Transverse colon (tissue), 4 donors: ENCODE results near the gene TRRAP. TPM values are rescaled to one million over a fixed set of nuclear protein-coding genes. Genes with fewer than 3 reads are reported as not detected.

Experiments used
- DNase-seq: peaks from one replicate; pipeline ENCODE4 v3.0.0-alpha.2; 2019
- H3K27ac ChIP-seq, 4 donors: fragments of 200-600 bp; sonication (generic); 2 replicates each; pipeline ENCODE4 v1.5.1; 2016 to 2018; ENCODE audit warnings: inconsistent platforms in 4 of 4
- H3K27me3 ChIP-seq: fragments of 200-600 bp; sonication (generic); 2 replicates; pipeline ENCODE4 v1.5.1; 2017; ENCODE audit warnings: inconsistent platforms
- H3K36me3 ChIP-seq, 4 donors: fragments of 200-600 bp; sonication (generic); 2 replicates each; pipeline ENCODE4 v1.5.1; 2017 to 2019; ENCODE audit warnings: inconsistent platforms in 4 of 4
- H3K4me1 ChIP-seq, 4 donors: fragments of 200-600 bp; sonication (generic); 2 replicates each; pipeline ENCODE4 v1.5.1; 2017 to 2020; ENCODE audit warnings: inconsistent platforms in 4 of 4
- H3K4me3 ChIP-seq, 4 donors: fragments of 200-600 bp; sonication (generic); 1 replicate in 1 of 4; 2 replicates in 3 of 4; pipeline versions ENCODE4 v1.5.1 to v1.6.1; 2017 to 2019; ENCODE audit warnings: inconsistent platforms in 4 of 4
- H3K9me3 ChIP-seq, 2 donors: fragments of 200-600 bp; sonication (generic); 2 replicates each; pipeline ENCODE4 v1.5.1; 2017 to 2019; ENCODE audit warnings: inconsistent platforms in 2 of 2
- CTCF ChIP-seq, 5 experiments: fragments of 200-600 bp in 3 of 5; fragments of 450-650 bp in 2 of 5; sonication (generic) in 3 of 5; IDR thresholded peaks; 1 replicate in 2 of 5; 2 replicates in 3 of 5; pipeline ENCODE4 v1.5.1; 2016 to 2017; ENCODE audit warnings: antibody characterized with exemption in 5 of 5, inconsistent platforms in 3 of 5, mild to moderate bottlenecking in 2 of 5, moderate library complexity in 1 of 5
- EP300 ChIP-seq: sonication (generic); formaldehyde crosslinking; IDR thresholded peaks from one replicate; pipeline ENCODE4 v1.6.1; 2017; ENCODE audit warnings: antibody characterized with exemption, low read depth
- POLR2A ChIP-seq: fragments of 450-650 bp; IDR thresholded peaks from one replicate; pipeline ENCODE4 v1.6.1; 2016; ENCODE audit warnings: antibody characterized with exemption, mild to moderate bottlenecking, moderate library complexity
- POLR2AphosphoS5 ChIP-seq, 3 donors: sonication (generic); formaldehyde crosslinking; IDR thresholded peaks; one replicate each; pipeline ENCODE4 v1.6.1; 2016; ENCODE audit warnings: antibody characterized with exemption in 3 of 3
- WGBS, 2 donors: methylation state at CpG; one replicate each; pipeline ENCODE4 v1.1.5; 2018; ENCODE audit warnings: low coverage in 1 of 2; 5-methylcytosine and 5-hydroxymethylcytosine counted together
- in situ Hi-C, 4 donors: fragments of 200-750 bp; cut with MboI; loops; one replicate each; pipeline versions ENCODE4 v1.15.0 to v1.15.1; 2017; ENCODE audit warnings: low sequenced_read_pairs in 3 of 4, low pct_ligation_motif_present in 1 of 4, low pct_unique_long_range_greater_than_20kb in 1 of 4
- intact Hi-C: fragments of 100-400 bp; cut with DNase I; formaldehyde crosslinking; loops from one replicate; pipeline ENCODE4 v1.15.1; 2023; ENCODE audit warnings: low total_unique reads
- total RNA-seq, 4 donors: library from RNA; depleted of rRNA; stranded (reverse); fragments of >200 nt; gene quantifications; one replicate each; pipeline ENCODE4 v1.1.0, GENCODE V29; 2016

TRRAP gene
- total RNA-seq, 4 donors from 2014 or later, result 27.3 to 73.3 (median 38.0) TPM

- Histone ChIP-seq H3K4me1 (no peaks in the 10 kb centered on the region), H3K4me3 (no peak overlapping the region), H3K9me3 (no peaks in the 10 kb centered on the region), H3K27me3 (no peaks in the 10 kb centered on the region), H3K27ac (no peak overlapping the region), H3K36me3 (peaks cover 0 to 91% (median 45%) of the 10 kb centered on the region in 4 donors)
- intact Hi-C loops (no loop called here), in situ Hi-C loops (no loop called here)
- WGBS, 2 donors, result 93% methylated on average over 19 of the region's 19 CpGs; no CpG with 5 or more reads in 1 of the 2 donors
- DNase-seq, result no peak
- TF ChIP-seq CTCF (IDR thresholded peaks at IDR 0.05) (no peak), POLR2AphosphoS5 (IDR thresholded peaks at IDR 0.05) (no peak), POLR2A (no peak), EP300 (no peak)
Measured at GRCh38 chr7:98908585-98908984, 30.3 kb downstream of the TRRAP start.

- Histone ChIP-seq H3K36me3 (peaks cover 0 to 90% (median 44%) of the 10 kb centered on the region in 4 donors), H3K4me3 (no peak overlapping the region), H3K4me1 (no peaks in the 10 kb centered on the region), H3K27ac (no peak overlapping the region), H3K9me3 (no peaks in the 10 kb centered on the region), H3K27me3 (no peaks in the 10 kb centered on the region)
- intact Hi-C loops (no loop called here), in situ Hi-C loops (no loop called here)
- no peak for DNase-seq
- TF ChIP-seq POLR2AphosphoS5 (IDR thresholded peaks at IDR 0.05) (no peak), CTCF (IDR thresholded peaks at IDR 0.05) (no peak), POLR2A (no peak), EP300 (no peak)
- 91% methylated on average over 8 of the region's 8 CpGs; no CpG with 5 or more reads in 1 of the 2 donors for WGBS, 2 donors
Measured at GRCh38 chr7:98909487-98909886, 31.2 kb downstream of the TRRAP start.

GRCh38 chr7:98910427-98910826 lies 32.1 kb downstream of the TRRAP start:
- no peak overlapping the region for H3K27ac ChIP-seq
- no peaks in the 10 kb centered on the region for H3K4me1 ChIP-seq
- H3K27me3 ChIP-seq, result no peaks in the 10 kb centered on the region
- intact Hi-C loops (no loop called here), in situ Hi-C loops (no loop called here)
- no peak overlapping the region for H3K4me3 ChIP-seq
- peaks cover 0 to 85% (median 42%) of the 10 kb centered on the region in 4 donors for H3K36me3 ChIP-seq
- WGBS, 2 donors, result 93 to 97% methylated on average over 2 to 3 of the region's 3 CpGs
- H3K9me3 ChIP-seq, result no peaks in the 10 kb centered on the region
- TF ChIP-seq EP300 (no peak), POLR2AphosphoS5 (IDR thresholded peaks at IDR 0.05) (no peak), CTCF (IDR thresholded peaks at IDR 0.05) (no peak), POLR2A (no peak)
- DNase-seq, result no peak

GRCh38 chr7:98911916-98912315 lies 33.6 kb downstream of the TRRAP start:
- no peaks in the 10 kb centered on the region for H3K27me3 ChIP-seq
- no peaks in the 10 kb centered on the region for H3K4me1 ChIP-seq
- WGBS, 2 donors, result 62 to 86% methylated on average over 3 to 5 of the region's 5 CpGs
- peaks cover 0 to 82% (median 43%) of the 10 kb centered on the region in 4 donors for H3K36me3 ChIP-seq
- H3K4me3 ChIP-seq, result no peak overlapping the region
- H3K27ac ChIP-seq, result no peak overlapping the region
- no peak for DNase-seq
- no peaks in the 10 kb centered on the region for H3K9me3 ChIP-seq
- intact Hi-C loops (no loop called here), in situ Hi-C loops (no loop called here)
- no peak for TF ChIP-seq POLR2AphosphoS5 (IDR thresholded peaks at IDR 0.05)
- TF ChIP-seq CTCF (IDR thresholded peaks at IDR 0.05), result no peak
- TF ChIP-seq POLR2A, result no peak
- no peak for TF ChIP-seq EP300
